Adrenal gland (tissue), 12 donors: Measurements from ENCODE around the gene MXRA8. TPM values are rescaled to one million over a fixed set of nuclear protein-coding genes. Genes with fewer than 3 reads are reported as not detected.

ENCODE experiments used
- DNase-seq, 7 donors: peaks; one replicate each; pipeline ENCODE4 v3.0.0-alpha.2; 2019 to 2020
- H3K27ac ChIP-seq, 5 donors: fragments of 200-600 bp; sonication (generic) in 4 of 5; 1 replicate in 3 of 5; 2 replicates in 2 of 5; pipeline versions ENCODE4 v1.5.1 to v1.8.0; 2016 to 2020; ENCODE audit warnings: mild to moderate bottlenecking in 1 of 5
- H3K27me3 ChIP-seq: fragments of 200-600 bp; 2 replicates; pipeline ENCODE4 v1.8.0; 2021
- H3K36me3 ChIP-seq, 2 donors: fragments of 200-600 bp; replicated peaks in 1 of 2; 1 replicate in 1 of 2; 2 replicates in 1 of 2; pipeline versions ENCODE4 v1.5.1 to v1.8.0; 2018 to 2022
- H3K4me1 ChIP-seq, 2 donors: fragments of 200-600 bp; replicated peaks in 1 of 2; 1 replicate in 1 of 2; 2 replicates in 1 of 2; pipeline versions ENCODE4 v1.5.1 to v1.8.0; 2018 to 2021
- H3K4me3 ChIP-seq, 4 donors: fragments of 200-600 bp; sonication (generic) in 3 of 4; one replicate each; pipeline ENCODE4 v1.5.1; 2016 to 2018
- H3K9me3 ChIP-seq, 3 donors: fragments of 200-600 bp; sonication (generic) in 1 of 3; replicated peaks in 1 of 3; 1 replicate in 2 of 3; 2 replicates in 1 of 3; pipeline versions ENCODE4 v1.5.1 to v1.8.0; 2016 to 2021
- POLR2A ChIP-seq, 2 donors: fragments of 450-650 bp; IDR thresholded peaks; one replicate each; pipeline ENCODE4 v1.6.1; 2017; ENCODE audit warnings: antibody characterized with exemption in 2 of 2, mild to moderate bottlenecking in 2 of 2, moderate library complexity in 1 of 2
- WGBS, 4 donors: extraction: QIAGEN DNeasy Blood & Tissue Kit in 2 of 4; methylation state at CpG; one replicate each; pipeline versions ENCODE4 v1.1.5 to v1.1.7; 2013 to 2017; 5-methylcytosine and 5-hydroxymethylcytosine counted together
- intact Hi-C, 2 donors: fragments of 100-400 bp; cut with DNase I; formaldehyde crosslinking; loops; one replicate each; pipeline versions ENCODE4 v1.14.1 to v1.15.0; 2022 to 2023
- polyA plus RNA-seq, 3 donors: library from polyadenylated mRNA; stranded (reverse); fragments of 200-250 nt in 2 of 3; fragments of 350-450 nt in 1 of 3; fragmentation: Illumina TruSeq in 1 of 3; extraction: RNeasy Lipid Tissue Mini Kit (QIAGEN cat#74804) in 1 of 3; gene quantifications; one replicate each; pipeline ENCODE4 v1.2.3, GENCODE V29; 2013 to 2014
- total RNA-seq, 9 donors: library from RNA; depleted of rRNA in 4 of 9; stranded (reverse); fragments of >200 nt in 4 of 9; fragments of 120-200 nt in 1 of 9; fragmentation: NEBNext Ultra II Directional in 1 of 9; extraction: Animal tissue kit (Norgen Biotek cat#: 25700) in 1 of 9; gene quantifications; one replicate each; pipeline versions ENCODE4 v1.1.0 to v1.2.4, GENCODE V29; 2013 to 2023
- TF ChIP-seq, protein P1 (sequence below), 6 experiments: fragments of 450-650 bp in 4 of 6; fragments of 200-600 bp in 2 of 6; sonication (generic) in 1 of 6; IDR thresholded peaks; 1 replicate in 5 of 6; 2 replicates in 1 of 6; pipeline versions ENCODE4 v1.5.1 to v1.8.0; 2016 to 2021; ENCODE audit warnings: antibody characterized with exemption in 6 of 6, mild to moderate bottlenecking in 2 of 6, moderate library complexity in 1 of 6
- donor health status: healthy with polysubstance abuse.
- donor health status: Bipolar disorder and iron deficiency.
- donor health status: DM: yes; HTN: yes; CAD: no.
- donor health status: DM: no; HTN: no; CAD: no.
- donor health status: DM: no; HTN: no; CAD: no.
- donor health status: DM: yes; HTN: yes; CAD: no.

MXRA8 gene
- total and polyA plus RNA-seq, 12 donors: 8.4 to 104 (median 46.6) TPM

DNA sequence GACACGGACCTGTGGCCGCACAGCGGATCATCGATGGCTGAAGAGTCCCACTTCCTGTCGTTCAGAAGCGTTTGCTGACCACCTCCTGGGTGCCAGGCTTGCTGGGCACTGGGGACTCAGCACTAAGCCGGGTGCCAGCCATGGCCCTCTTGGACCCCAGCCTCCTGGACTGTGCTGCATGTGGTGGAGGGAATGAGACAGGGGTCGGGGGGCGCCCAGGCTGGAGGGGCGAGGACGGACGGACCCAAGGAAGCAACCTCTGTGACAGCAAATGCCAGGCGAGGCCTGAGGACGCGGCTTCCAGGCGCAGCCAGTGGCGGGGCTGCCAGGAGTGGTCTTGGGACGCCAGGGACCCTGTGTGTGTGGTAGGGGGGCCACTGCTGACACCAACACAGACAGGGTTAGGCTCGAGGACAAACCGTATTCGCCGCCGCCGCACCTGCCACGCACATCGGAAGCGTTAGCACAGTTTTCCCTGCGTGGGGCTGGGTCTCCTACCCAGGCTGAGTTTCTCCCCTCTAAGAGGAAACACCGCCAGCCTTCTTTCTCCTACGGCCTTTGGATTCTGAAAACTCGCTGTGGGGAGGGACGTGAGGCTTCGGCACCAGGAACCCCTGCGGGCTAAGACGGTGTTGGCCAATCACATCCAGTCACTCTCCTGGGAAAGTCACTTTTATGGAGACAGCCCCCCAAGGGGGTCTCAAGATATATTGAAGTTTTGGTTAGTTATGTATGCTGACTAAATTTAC lies 3.1 kb upstream of the MXRA8 start:
- TF ChIP-seq, protein P1, sequence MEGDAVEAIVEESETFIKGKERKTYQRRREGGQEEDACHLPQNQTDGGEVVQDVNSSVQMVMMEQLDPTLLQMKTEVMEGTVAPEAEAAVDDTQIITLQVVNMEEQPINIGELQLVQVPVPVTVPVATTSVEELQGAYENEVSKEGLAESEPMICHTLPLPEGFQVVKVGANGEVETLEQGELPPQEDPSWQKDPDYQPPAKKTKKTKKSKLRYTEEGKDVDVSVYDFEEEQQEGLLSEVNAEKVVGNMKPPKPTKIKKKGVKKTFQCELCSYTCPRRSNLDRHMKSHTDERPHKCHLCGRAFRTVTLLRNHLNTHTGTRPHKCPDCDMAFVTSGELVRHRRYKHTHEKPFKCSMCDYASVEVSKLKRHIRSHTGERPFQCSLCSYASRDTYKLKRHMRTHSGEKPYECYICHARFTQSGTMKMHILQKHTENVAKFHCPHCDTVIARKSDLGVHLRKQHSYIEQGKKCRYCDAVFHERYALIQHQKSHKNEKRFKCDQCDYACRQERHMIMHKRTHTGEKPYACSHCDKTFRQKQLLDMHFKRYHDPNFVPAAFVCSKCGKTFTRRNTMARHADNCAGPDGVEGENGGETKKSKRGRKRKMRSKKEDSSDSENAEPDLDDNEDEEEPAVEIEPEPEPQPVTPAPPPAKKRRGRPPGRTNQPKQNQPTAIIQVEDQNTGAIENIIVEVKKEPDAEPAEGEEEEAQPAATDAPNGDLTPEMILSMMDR (IDR thresholded peaks at IDR 0.05): no peak
- TF ChIP-seq POLR2A (IDR thresholded peaks at IDR 0.05): no peak
- WGBS, 4 donors: 75 to 80% (median 77%) methylated on average over 26 to 35 of the region's 35 CpGs
- no peaks in the 10 kb centered on the region for H3K4me1 ChIP-seq
- peak in 1 of 7 donors; percentile 8 for DNase-seq
- H3K27me3 ChIP-seq: no peaks in the 10 kb centered on the region
- no peak overlapping the region for H3K4me3 ChIP-seq
- H3K27ac ChIP-seq: peak overlapping the region in 2 of 5 donors; percentile 50 to 87
- H3K9me3 ChIP-seq: no peaks in the 10 kb centered on the region
- intact Hi-C loops: no loop called here
- no peaks in the 10 kb centered on the region for H3K36me3 ChIP-seq

DNA sequence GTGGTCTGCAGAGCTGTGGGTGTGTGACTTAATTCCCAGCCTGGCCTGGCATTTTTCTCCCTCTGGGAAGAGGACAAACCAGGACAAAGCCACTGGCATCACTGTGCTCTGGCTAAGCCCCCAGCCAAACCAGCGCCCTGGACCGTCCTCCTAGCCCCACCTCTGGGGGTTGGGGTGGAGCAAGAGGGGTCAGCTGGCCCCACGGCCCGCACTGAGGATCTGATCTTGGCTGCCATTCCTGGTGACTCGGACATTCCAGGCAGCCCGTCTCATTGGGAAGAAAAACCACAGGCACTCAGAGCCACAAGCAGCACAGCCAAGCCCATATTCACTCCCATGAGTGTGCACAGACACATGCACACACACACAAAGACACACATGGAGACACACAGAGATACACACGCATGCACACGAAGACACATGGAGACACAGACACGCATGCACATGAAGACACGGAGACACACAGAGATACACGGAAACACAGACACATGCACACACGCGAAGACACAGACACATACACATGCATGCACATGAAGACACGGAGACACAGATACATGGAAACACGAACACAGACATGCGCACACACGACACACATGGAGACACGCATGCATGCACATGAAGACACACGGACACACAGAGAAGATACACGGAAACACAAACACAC lies 2.3 kb upstream of the MXRA8 start:
- H3K27me3 ChIP-seq: no peaks in the 10 kb centered on the region
- WGBS, 4 donors: 64 to 91% (median 75%) methylated on average over 14 to 20 of the region's 20 CpGs
- no peak for TF ChIP-seq POLR2A (IDR thresholded peaks at IDR 0.05)
- TF ChIP-seq, protein P1 (IDR thresholded peaks at IDR 0.05): no peak
- peak in 3 of 7 donors; percentile 35 to 53 (median 53) for DNase-seq
- no peaks in the 10 kb centered on the region for H3K36me3 ChIP-seq
- H3K27ac ChIP-seq: peak overlapping the region in 3 of 5 donors; percentile 16 to 87 (median 72)
- H3K4me1 ChIP-seq: no peaks in the 10 kb centered on the region
- H3K9me3 ChIP-seq: no peaks in the 10 kb centered on the region
- H3K4me3 ChIP-seq: no peak overlapping the region
- intact Hi-C loops: no loop called here

DNA sequence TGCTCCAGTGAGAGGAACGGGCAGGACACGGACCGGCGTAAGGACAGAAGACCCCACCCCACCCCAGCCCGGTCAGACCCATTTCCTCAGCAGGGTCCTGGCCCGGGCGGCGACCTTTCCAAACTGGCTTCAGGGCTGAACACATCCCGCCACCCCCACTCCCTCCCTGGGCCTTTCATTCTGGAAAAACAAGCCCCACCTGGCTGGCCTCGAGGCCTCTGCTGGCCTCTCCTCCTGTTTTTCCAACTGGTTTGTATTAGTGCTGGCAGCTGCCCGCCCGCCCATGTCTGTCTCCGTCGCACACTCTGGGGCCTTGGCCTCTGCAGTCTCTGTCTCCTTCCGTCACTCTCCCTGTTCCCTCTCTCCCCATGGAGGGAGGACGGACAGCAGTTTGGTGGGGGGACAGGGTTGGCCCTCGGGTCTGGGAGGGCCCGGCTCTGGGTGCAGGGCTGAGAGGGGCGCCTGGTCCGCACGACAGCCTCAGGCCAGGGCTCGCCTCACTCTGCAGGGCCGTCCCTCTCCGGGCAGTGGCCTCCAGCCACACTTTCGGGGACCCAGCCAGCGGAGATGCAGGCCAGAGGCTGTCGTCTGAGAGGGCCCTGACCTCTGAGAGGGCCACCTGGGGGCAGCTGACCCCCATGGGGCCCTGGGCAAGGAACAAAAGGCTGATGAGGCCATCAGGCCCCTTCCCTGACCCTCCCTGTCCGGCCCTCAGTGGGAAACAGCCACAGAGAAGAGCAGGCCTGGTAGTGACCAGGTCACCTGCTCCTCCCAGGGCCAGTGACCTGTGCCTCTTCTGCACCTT lies 1.5 kb upstream of the MXRA8 start:
- H3K27ac ChIP-seq: peak overlapping the region in 4 of 5 donors; percentile 16 to 87 (median 70)
- peak in 2 of 7 donors; percentile 4 to 9 for DNase-seq
- no peaks in the 10 kb centered on the region for H3K36me3 ChIP-seq
- intact Hi-C loops: no loop called here
- H3K4me1 ChIP-seq: peaks cover 0 to 4% of the 10 kb centered on the region in 2 donors
- TF ChIP-seq, protein P1 (IDR thresholded peaks at IDR 0.05): no peak
- TF ChIP-seq POLR2A (IDR thresholded peaks at IDR 0.05): no peak
- WGBS, 4 donors: 40 to 48% (median 47%) methylated on average over 14 to 28 of the region's 28 CpGs
- H3K4me3 ChIP-seq: no peak overlapping the region
- H3K9me3 ChIP-seq: no peaks in the 10 kb centered on the region
- H3K27me3 ChIP-seq: peaks cover under 1% of the 10 kb centered on the region

DNA sequence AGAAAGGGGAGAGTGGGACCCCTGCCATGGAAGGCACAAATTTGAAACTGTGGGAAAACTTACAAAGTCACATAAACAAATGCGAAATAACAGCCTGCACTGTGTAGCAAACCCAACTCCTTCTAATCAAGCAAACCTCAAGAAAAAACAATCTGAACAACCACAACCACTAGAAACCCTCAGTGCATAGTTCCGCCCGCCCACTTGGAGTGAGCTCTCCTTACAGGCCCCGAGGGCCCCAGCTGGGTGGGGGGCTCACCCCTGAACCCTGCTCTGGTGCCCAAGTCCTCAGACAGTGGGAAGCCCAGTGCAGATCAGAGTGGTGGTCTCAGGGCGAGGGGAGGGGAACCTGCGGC lies 931 bp upstream of the MXRA8 start:
- peaks cover 7% of the 10 kb centered on the region for H3K27me3 ChIP-seq
- intact Hi-C loops: no loop called here
- H3K27ac ChIP-seq: peak overlapping the region in 3 of 5 donors; percentile 67 to 87 (median 72)
- H3K9me3 ChIP-seq: no peaks in the 10 kb centered on the region
- no peak for DNase-seq
- H3K4me3 ChIP-seq: no peak overlapping the region
- no peak for TF ChIP-seq POLR2A (IDR thresholded peaks at IDR 0.05)
- TF ChIP-seq, protein P1 (IDR thresholded peaks at IDR 0.05): no peak
- H3K36me3 ChIP-seq: no peaks in the 10 kb centered on the region
- H3K4me1 ChIP-seq: peaks cover 0 to 4% of the 10 kb centered on the region in 2 donors
- 50 to 60% (median 57%) methylated on average over 5 to 6 of the region's 6 CpGs for WGBS, 4 donors
